ENCODE results near the gene CASP10. TPM values are rescaled to one million over a fixed set of nuclear protein-coding genes. Genes with fewer than 3 reads are reported as not detected.
"Not testable (repeated sequence)": the region's sequence is repeated elsewhere in the genome, so short reads cannot be mapped to it uniquely, and the experiment has no call there.

Gene CASP10
- total RNA-seq, 4 donors from 2014 or later = 6.1 to 21.4 (median 11.2) TPM

DNA sequence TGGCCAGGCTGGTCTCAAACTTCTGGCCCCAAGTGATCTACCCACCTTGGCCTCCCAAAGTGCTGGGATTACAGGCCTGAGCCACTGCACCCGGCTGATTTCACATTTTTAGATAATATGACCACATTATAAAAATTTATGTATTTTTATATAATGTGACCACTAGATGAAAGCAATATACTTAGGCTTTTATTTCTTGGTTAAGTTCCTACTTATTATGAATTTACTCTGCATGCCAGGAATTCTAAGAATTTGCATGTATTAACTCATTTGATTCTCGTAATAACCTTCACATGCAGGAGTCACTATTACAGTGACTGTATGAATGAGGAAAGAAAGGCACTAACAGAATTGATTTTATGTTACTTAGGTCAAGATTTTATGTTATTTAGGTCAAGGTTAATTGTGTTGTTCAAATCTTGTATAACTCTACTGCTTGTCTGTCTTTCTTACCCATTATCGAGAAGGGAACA is 51.8 kb downstream of the CASP10 start:
- TF ChIP-seq POLR2A (IDR thresholded peaks at IDR 0.05) (no peak), EP300 (IDR thresholded peaks at IDR 0.05) (no peak)
- TF ChIP-seq, protein P1, sequence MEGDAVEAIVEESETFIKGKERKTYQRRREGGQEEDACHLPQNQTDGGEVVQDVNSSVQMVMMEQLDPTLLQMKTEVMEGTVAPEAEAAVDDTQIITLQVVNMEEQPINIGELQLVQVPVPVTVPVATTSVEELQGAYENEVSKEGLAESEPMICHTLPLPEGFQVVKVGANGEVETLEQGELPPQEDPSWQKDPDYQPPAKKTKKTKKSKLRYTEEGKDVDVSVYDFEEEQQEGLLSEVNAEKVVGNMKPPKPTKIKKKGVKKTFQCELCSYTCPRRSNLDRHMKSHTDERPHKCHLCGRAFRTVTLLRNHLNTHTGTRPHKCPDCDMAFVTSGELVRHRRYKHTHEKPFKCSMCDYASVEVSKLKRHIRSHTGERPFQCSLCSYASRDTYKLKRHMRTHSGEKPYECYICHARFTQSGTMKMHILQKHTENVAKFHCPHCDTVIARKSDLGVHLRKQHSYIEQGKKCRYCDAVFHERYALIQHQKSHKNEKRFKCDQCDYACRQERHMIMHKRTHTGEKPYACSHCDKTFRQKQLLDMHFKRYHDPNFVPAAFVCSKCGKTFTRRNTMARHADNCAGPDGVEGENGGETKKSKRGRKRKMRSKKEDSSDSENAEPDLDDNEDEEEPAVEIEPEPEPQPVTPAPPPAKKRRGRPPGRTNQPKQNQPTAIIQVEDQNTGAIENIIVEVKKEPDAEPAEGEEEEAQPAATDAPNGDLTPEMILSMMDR (IDR thresholded peaks at IDR 0.05) = no peak
- H3K27me3 ChIP-seq = no peaks in the 10 kb centered on the region
- DNase-seq (ENCODE audit: low spot score in 2 of 2) = no peak
- WGBS, 2 donors = 42 to 59% methylated on average over 3 of the region's 3 CpGs
- peak overlapping the region in 2 of 4 donors; percentile 30 to 44 for H3K4me3 ChIP-seq
- peak overlapping the region in 1 of 4 donors; percentile 80 for H3K27ac ChIP-seq
- H3K36me3 ChIP-seq = no peaks in the 10 kb centered on the region
- H3K4me1 ChIP-seq = peaks cover 0 to 43% (median 4%) of the 10 kb centered on the region in 4 donors
- no peaks in the 10 kb centered on the region for H3K9me3 ChIP-seq

GRCh38 chr2:201235860-201236811 is 53.2 kb downstream of the CASP10 start:
- no peaks in the 10 kb centered on the region for H3K27me3 ChIP-seq
- H3K4me1 ChIP-seq = peaks cover 0 to 46% (median 7%) of the 10 kb centered on the region in 4 donors
- DNase-seq (ENCODE audit: low spot score in 2 of 2) = peak in 1 of 2 donors; percentile 84
- no peaks in the 10 kb centered on the region for H3K9me3 ChIP-seq
- H3K36me3 ChIP-seq = no peaks in the 10 kb centered on the region
- 25 to 28% methylated on average over 14 of the region's 14 CpGs for WGBS, 2 donors
- peak overlapping the region in 1 of 4 donors; percentile 40 for H3K27ac ChIP-seq
- H3K4me3 ChIP-seq = peak overlapping the region in 1 of 4 donors; percentile 27
- peak in 1 of 2 donors; percentile 52 for TF ChIP-seq EP300 (IDR thresholded peaks at IDR 0.05)
- TF ChIP-seq, protein P1 (IDR thresholded peaks at IDR 0.05) = peak; percentile 52 to 77 (median 65)
- TF ChIP-seq POLR2A (IDR thresholded peaks at IDR 0.05) = no peak

- TF ChIP-seq, protein P1 (IDR thresholded peaks at IDR 0.05) = no peak
- TF ChIP-seq EP300 (IDR thresholded peaks at IDR 0.05) (no peak), POLR2A (IDR thresholded peaks at IDR 0.05) (no peak)
- no peaks in the 10 kb centered on the region for H3K36me3 ChIP-seq
- no peak overlapping the region for H3K27ac ChIP-seq
- H3K4me1 ChIP-seq = peaks cover 0 to 45% (median 7%) of the 10 kb centered on the region in 4 donors
- H3K27me3 ChIP-seq = no peaks in the 10 kb centered on the region
- no peak overlapping the region for H3K4me3 ChIP-seq
- WGBS, 2 donors = 46 to 49% methylated on average over 7 of the region's 7 CpGs
- no peak for DNase-seq (ENCODE audit: low spot score in 2 of 2)
- no peaks in the 10 kb centered on the region for H3K9me3 ChIP-seq
Measured at GRCh38 chr2:201237486-201238123, 54.7 kb downstream of the CASP10 start.

DNA sequence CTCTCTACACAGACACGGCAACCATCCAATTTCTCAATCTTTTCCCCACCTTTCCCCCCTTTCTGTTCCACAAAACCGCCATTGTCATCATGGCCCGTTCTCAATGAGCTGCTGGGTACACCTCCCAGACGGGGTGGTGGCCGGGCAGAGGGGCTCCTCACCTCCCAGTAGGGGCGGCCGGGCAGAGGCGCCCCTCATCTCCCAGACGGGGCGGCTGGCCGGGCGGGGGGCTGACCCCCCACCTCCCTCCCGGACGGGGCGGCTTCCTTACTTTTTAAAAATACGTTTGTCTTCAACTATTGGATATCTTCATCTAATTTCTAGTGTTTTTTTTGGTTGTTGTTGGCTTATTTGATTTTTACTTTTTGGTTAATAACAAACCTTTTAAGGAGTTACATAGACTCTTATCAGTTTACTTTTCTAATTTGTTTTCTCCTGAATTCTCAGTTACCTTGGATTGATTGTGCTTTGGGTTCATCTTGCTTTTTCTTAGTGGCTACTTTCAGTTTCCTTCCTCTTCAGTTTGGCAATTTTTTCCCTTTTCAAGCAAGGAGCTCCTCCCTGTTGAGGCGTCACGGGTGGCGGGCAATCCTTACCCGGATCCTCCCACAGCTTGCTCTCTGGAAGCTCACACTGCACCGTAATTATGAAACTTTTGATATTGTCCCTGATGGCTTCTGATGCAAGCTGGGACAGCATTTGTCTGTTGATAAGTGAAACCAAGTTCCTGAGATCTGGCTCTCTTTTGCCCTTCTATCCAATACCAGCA is 56.4 kb downstream of the CASP10 start:
- not testable (repeated sequence) for H3K27me3 ChIP-seq, H3K9me3 ChIP-seq, H3K36me3 ChIP-seq, H3K4me3 ChIP-seq
- Histone ChIP-seq H3K27ac (peak overlapping the region; percentile 1 to 75 (median 64)), H3K4me1 (peaks cover 0 to 41% (median 7%) of the 10 kb centered on the region in 4 donors)
- 80 to 88% methylated on average over 21 of the region's 21 CpGs for WGBS, 2 donors
- TF ChIP-seq EP300 (IDR thresholded peaks at IDR 0.05) = peak in 1 of 2 donors; percentile 68
- peak; percentile 71 to 75 for DNase-seq (ENCODE audit: low spot score in 2 of 2)

GRCh38 chr2:201242571-201243277 is 59.8 kb downstream of the CASP10 start:
- Histone ChIP-seq H3K27me3 (no peaks in the 10 kb centered on the region), H3K27ac (no peak overlapping the region)

More at GRCh38 chr2:201242571-201243277, 59.8 kb downstream of the CASP10 start:
- peaks cover 0 to 19% (median 2%) of the 10 kb centered on the region in 4 donors for H3K4me1 ChIP-seq
- DNase-seq (ENCODE audit: low spot score in 2 of 2) = no peak
- no peak overlapping the region for H3K4me3 ChIP-seq
- TF ChIP-seq, protein P1 (IDR thresholded peaks at IDR 0.05) = no peak
- no peak for TF ChIP-seq EP300 (IDR thresholded peaks at IDR 0.05)
- H3K9me3 ChIP-seq = no peaks in the 10 kb centered on the region
- H3K36me3 ChIP-seq = no peaks in the 10 kb centered on the region

All from tibial nerve (tissue), 4 donors.